ENCODE results near the gene CDCA5.

- TF ChIP-seq CHD1 (IDR thresholded peaks at IDR 0.05; ENCODE audit: low read depth, low read length) (no peak), MXI1 (IDR thresholded peaks at IDR 0.05; ENCODE audit: borderline replicate concordance, low read depth, low read length) (no peak), CTCF (conservative IDR thresholded peaks at IDR 0.05; ENCODE audit: low read depth, low read length) (no peak), RAD21 (IDR thresholded peaks at IDR 0.05; ENCODE audit: low read length) (no peak), NFE2L2 (IDR thresholded peaks at IDR 0.05; ENCODE audit: low read depth, low read length) (no peak), RFX5 (IDR thresholded peaks at IDR 0.05; ENCODE audit: low read depth, low read length) (no peak), BHLHE40 (IDR thresholded peaks at IDR 0.05; ENCODE audit: low read depth, low read length) (no peak), POLR2A (IDR thresholded peaks at IDR 0.05; ENCODE audit: low read depth, low read length) (no peak), RCOR1 (IDR thresholded peaks at IDR 0.05; ENCODE audit: insufficient replicate concordance, low read length) (no peak), SMC3 (IDR thresholded peaks at IDR 0.05; ENCODE audit: low read depth, low read length) (no peak), USF2 (IDR thresholded peaks at IDR 0.05; ENCODE audit: low read depth, low read length) (no peak)
These were observed 947 bp upstream of the CDCA5 start for GRCh38 chr11:65084598-65085375.
